DMS79 treated with DMSO at 0.1 percent for 48 hours (cell line): ENCODE measurements around the gene ANKRD28.

Source experiments
- DNase-seq: peaks from one replicate; lab custom pipeline; 2025; lab: John Stamatoyannopoulos, UW

Gene ANKRD28

GRCh38 chr3:15723624-15723884 lies 74.2 kb downstream of the ANKRD28 start:
- no peak for DNase-seq

GRCh38 chr3:15722877-15723623 lies 74.7 kb downstream of the ANKRD28 start:
- DNase-seq, result no peak

GRCh38 chr3:15716178-15716577 lies 81.6 kb downstream of the ANKRD28 start:
- no peak for DNase-seq

GRCh38 chr3:15714448-15714847 lies 83.3 kb downstream of the ANKRD28 start:
- DNase-seq, result no peak

- no peak for DNase-seq
Observed at GRCh38 chr3:15713364-15713763, 84.4 kb downstream of the ANKRD28 start.

- DNase-seq, result no peak
Observed at GRCh38 chr3:15711281-15711680, 86.5 kb downstream of the ANKRD28 start.

GRCh38 chr3:15708882-15709677 lies 88.7 kb downstream of the ANKRD28 start:
- DNase-seq, result no peak

- DNase-seq, result no peak
Observed at GRCh38 chr3:15707779-15708178, 90.0 kb downstream of the ANKRD28 start.

GRCh38 chr3:15703346-15703745 lies 94.4 kb downstream of the ANKRD28 start:
- no peak for DNase-seq

- DNase-seq, result no peak
Observed at GRCh38 chr3:15694628-15695027, 103.2 kb downstream of the ANKRD28 start.

GRCh38 chr3:15693355-15693754 lies 104.4 kb downstream of the ANKRD28 start:
- DNase-seq, result no peak

GRCh38 chr3:15690748-15691147 lies 107.0 kb downstream of the ANKRD28 start:
- DNase-seq, result no peak

GRCh38 chr3:15690230-15690629 lies 107.5 kb downstream of the ANKRD28 start:
- no peak for DNase-seq

GRCh38 chr3:15685927-15686326 lies 111.9 kb downstream of the ANKRD28 start:
- DNase-seq, result no peak

GRCh38 chr3:15683253-15683652 lies 114.5 kb downstream of the ANKRD28 start:
- no peak for DNase-seq

GRCh38 chr3:15682561-15683185 lies 115.1 kb downstream of the ANKRD28 start:
- no peak for DNase-seq

- DNase-seq, result no peak
Observed at GRCh38 chr3:15681668-15682067, 116.1 kb downstream of the ANKRD28 start.

GRCh38 chr3:15679306-15679705 lies 118.5 kb downstream of the ANKRD28 start:
- DNase-seq, result no peak

- no peak for DNase-seq
Observed at GRCh38 chr3:15676259-15676658, 121.5 kb downstream of the ANKRD28 start.

GRCh38 chr3:15673536-15673935 lies 124.2 kb downstream of the ANKRD28 start:
- no peak for DNase-seq

- no peak for DNase-seq
Observed at GRCh38 chr3:15667484-15667883, 130.3 kb downstream of the ANKRD28 start.

- DNase-seq, result no peak
Observed at GRCh38 chr3:15666277-15666676, 131.5 kb downstream of the ANKRD28 start.

GRCh38 chr3:15665510-15666150 lies 132.1 kb downstream of the ANKRD28 start:
- DNase-seq, result no peak
